ENCODE data around the gene MLANA.

Gene MLANA

DNA sequence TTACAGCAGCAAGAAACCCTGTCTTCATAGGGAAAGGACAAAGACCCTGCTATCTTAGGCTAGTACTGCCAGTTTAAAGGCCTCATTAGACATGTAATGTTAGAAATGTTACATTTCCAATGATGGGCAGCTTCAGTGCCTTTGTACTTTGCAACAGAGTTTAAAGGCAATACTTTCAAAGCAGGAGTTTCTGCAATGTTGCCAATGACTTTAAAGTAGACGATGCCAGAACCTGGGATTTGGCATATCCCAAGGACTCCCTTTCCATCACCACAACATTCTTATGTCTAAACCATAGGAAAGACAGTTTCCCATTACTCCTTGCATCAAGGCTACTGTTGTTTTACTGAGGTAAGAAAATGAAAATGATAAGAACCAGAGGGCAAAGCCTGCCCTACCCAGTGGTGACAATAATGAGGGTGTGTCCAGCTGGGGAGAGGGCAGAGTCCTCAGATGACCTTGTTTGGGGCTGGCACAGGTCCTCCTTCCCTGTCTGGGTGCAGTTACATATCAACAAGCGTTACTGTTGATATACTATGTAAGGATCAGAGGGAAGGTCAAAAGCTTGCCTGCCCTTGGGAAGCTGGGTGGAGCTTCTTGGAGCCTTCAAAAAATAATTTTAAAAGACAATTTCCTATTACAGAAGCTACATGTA, 27.5 kb upstream of the MLANA start:
- Mint-ChIP-seq H3K9me3 (no peaks in the 10 kb centered on the region), H3K36me3 (peaks cover 14% of the 10 kb centered on the region), H3K4me1 (no peaks in the 10 kb centered on the region), H3K27me3 (no peaks in the 10 kb centered on the region), H3K27ac (no peak overlapping the region), H3K4me3 (no peak overlapping the region)
- ATAC-seq, result no peak

DNA sequence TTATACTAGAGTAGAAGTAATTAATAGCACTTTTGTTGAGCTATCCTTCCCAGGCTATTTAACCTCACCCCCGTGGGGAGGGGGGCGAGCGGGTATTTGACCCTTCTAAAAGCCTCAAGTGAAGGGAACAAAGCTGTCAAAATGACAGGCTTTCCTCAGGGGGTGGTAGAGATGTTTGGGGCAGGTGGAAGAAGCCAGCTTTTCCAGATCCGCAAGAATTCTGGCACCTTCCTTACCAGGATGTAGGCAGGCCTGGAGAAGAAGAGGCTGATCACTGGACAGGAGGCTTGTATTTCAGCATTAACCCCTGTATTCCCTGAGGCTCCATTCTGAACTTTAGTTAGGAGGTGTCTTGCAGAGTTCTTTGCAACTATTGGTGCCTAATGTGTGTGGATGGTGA, 26.2 kb upstream of the MLANA start:
- no peaks in the 10 kb centered on the region for H3K9me3 Mint-ChIP-seq
- peaks cover 14% of the 10 kb centered on the region for H3K36me3 Mint-ChIP-seq
- H3K27me3 Mint-ChIP-seq, result no peaks in the 10 kb centered on the region
- H3K4me1 Mint-ChIP-seq, result no peaks in the 10 kb centered on the region
- no peak overlapping the region for H3K27ac Mint-ChIP-seq
- no peak for ATAC-seq
- no peak overlapping the region for H3K4me3 Mint-ChIP-seq

DNA sequence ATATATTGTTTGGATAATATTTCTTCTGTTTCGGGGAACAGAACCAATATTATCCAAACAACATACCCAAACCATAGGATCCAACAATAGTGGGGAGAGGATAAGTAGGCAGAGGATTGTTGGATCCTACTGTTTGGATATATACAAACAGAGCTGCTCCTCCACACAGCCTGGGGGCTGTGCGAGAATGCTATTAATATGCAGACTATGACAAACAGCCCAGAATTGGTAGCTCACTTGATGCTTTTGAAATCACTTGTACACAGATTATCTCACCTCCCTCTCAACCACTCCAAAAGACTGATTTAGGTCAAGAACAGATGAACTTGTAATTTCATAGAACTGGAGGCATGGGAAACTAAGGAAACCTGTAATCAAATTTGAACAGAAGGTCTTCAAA, 24.4 kb upstream of the MLANA start:
- Mint-ChIP-seq H3K4me1 (no peaks in the 10 kb centered on the region), H3K27me3 (no peaks in the 10 kb centered on the region), H3K9me3 (no peaks in the 10 kb centered on the region), H3K27ac (no peak overlapping the region), H3K4me3 (no peak overlapping the region), H3K36me3 (peaks cover 14% of the 10 kb centered on the region)
- ATAC-seq, result no peak

DNA sequence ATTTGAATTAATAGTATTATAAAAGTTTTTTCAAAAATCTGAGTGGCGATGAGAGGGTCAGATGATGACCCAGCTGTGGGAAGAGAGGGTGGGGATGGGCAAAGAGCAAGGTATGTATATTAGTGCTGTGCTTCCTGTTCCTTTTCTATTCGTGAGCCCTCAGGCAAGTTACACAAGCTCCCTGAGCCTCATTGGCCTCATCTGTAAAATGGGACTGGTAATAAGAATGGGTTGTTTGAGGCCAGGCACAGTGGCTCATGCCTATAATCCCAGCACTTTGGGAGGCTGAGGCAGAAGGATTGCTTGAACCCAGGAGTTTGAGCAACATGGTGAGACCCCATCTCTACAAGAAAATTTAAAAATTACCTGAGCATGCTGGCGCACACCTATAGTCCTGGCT, 24.0 kb upstream of the MLANA start:
- H3K27me3 Mint-ChIP-seq, result no peaks in the 10 kb centered on the region
- no peak for ATAC-seq
- H3K9me3 Mint-ChIP-seq, result no peaks in the 10 kb centered on the region
- H3K4me3 Mint-ChIP-seq, result no peak overlapping the region
- no peak overlapping the region for H3K27ac Mint-ChIP-seq
- H3K4me1 Mint-ChIP-seq, result no peaks in the 10 kb centered on the region
- H3K36me3 Mint-ChIP-seq, result peaks cover 14% of the 10 kb centered on the region

DNA sequence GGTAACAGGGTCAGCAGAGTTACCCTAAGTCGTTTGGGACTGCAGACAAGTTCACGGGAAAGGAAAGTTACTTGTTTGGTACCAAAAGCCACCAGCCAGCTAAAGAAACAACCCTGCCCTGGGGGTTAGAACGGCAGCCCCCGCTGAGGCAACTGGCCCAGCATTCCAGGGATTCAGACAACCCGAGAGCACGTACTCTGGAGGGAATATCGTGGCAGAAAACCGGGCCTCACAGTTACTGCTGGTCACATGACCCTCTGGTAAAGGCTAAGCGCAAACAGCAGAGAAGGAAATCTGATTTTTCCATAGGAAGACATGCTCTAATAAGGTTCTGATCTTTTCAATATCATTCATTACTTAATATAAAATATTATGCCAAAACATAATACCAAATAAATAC, 22.5 kb upstream of the MLANA start:
- no peaks in the 10 kb centered on the region for H3K4me1 Mint-ChIP-seq
- H3K27me3 Mint-ChIP-seq, result no peaks in the 10 kb centered on the region
- H3K27ac Mint-ChIP-seq, result no peak overlapping the region
- no peak overlapping the region for H3K4me3 Mint-ChIP-seq
- ATAC-seq, result no peak
- no peaks in the 10 kb centered on the region for H3K9me3 Mint-ChIP-seq
- peaks cover 24% of the 10 kb centered on the region for H3K36me3 Mint-ChIP-seq

DNA sequence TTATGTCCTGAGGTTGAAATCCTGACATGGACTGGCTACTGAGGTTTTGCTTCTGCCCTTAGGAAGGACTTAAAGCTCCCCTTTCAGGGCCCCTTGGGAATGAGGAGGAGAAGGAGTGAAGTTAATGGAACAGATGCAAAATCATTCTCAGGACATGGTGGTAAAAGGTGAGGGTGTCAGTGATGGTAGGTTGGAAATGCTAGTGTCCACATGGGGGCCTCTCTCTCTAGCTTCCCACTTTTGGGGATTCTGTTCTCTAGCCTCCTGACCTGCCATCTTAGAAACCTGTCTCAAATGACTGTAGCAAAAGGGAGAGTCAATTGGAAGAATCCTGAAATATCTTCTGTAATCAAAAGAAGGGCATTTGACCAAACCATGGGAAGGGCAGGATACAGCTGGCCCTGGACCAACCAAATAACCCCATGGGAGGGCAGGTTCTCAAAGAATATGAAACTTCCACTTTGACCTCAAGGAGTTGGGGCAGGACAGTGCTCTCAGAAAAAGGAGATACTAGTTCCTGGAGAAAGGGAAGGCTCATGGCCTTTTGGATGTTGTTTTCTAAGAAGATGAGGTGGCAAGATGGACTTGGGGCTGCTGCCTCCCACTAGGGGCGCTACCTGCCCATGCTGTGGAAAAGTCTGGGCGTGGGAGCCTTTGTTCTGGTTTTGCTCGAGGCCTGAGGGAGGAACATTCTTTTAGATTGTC, 21.2 kb upstream of the MLANA start:
- Mint-ChIP-seq H3K4me3 (no peak overlapping the region), H3K4me1 (no peaks in the 10 kb centered on the region), H3K27me3 (no peaks in the 10 kb centered on the region), H3K27ac (no peak overlapping the region), H3K9me3 (no peaks in the 10 kb centered on the region), H3K36me3 (peaks cover 32% of the 10 kb centered on the region)
- no peak for ATAC-seq

DNA sequence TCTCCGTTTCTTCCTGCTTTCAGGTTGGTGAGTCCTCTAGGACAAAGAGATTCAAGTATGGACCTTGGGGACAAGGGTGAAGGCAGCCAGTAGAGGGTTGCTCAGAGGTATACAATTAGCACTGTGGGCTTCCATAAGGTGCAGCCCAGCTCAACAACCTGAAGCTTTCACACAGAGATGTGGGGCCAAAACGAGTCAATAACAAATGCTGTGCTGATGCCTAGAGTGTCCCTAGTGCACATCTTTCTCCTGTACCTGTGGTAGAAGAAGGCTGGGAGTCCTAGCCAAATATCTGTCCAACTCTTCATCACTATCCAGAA, 20.7 kb upstream of the MLANA start:
- no peak for ATAC-seq
- no peak overlapping the region for H3K27ac Mint-ChIP-seq
- peaks cover 3% of the 10 kb centered on the region for H3K4me1 Mint-ChIP-seq
- H3K36me3 Mint-ChIP-seq, result peaks cover 32% of the 10 kb centered on the region
- no peaks in the 10 kb centered on the region for H3K27me3 Mint-ChIP-seq
- H3K4me3 Mint-ChIP-seq, result no peak overlapping the region
- no peaks in the 10 kb centered on the region for H3K9me3 Mint-ChIP-seq

DNA sequence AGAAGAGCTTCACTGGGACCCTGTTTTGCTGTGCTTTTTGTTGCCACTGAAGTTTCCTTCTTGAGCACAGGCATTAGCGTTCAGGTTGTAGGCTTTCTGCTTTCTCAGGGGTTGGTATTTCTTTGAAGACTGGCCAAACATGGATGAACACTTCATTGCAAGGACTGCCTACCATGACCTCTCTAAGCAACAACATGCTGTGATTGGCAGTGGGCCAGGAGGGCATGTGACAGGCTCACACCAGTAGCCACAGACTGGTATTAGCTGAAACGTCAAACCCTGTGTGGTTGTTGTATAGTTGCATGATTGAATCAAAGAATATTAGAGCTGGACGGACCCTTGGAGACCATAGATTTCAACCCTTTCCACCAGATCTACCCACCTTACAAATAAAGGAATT, 20.0 kb upstream of the MLANA start:
- Mint-ChIP-seq H3K36me3 (peaks cover 32% of the 10 kb centered on the region), H3K4me3 (no peak overlapping the region), H3K27me3 (no peaks in the 10 kb centered on the region), H3K27ac (no peak overlapping the region), H3K9me3 (no peaks in the 10 kb centered on the region), H3K4me1 (peaks cover 10% of the 10 kb centered on the region)
- no peak for ATAC-seq

DNA sequence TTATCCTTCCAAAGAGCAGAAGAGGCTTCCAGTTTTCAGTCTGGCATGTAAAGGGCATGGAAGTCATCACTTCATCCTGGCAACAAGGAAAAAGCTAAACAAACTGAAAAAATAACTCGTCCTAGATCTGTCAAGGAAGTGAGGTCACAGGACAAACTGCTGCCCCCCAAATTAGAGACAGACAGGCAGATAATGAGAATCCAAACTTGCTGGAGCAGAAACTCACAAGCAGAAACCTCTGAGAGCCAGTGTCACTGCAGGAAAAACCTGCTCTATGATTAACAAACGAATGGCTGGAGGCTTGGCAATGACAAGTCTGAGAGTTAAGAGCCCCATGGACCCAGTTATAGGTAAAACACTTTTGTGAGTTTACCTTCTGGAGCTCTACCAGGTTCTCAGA, 18.9 kb upstream of the MLANA start:
- H3K27me3 Mint-ChIP-seq, result no peaks in the 10 kb centered on the region
- H3K9me3 Mint-ChIP-seq, result peaks cover 3% of the 10 kb centered on the region
- H3K36me3 Mint-ChIP-seq, result peaks cover 36% of the 10 kb centered on the region
- no peak overlapping the region for H3K27ac Mint-ChIP-seq
- H3K4me1 Mint-ChIP-seq, result peaks cover 16% of the 10 kb centered on the region
- ATAC-seq, result no peak
- H3K4me3 Mint-ChIP-seq, result no peak overlapping the region

DNA sequence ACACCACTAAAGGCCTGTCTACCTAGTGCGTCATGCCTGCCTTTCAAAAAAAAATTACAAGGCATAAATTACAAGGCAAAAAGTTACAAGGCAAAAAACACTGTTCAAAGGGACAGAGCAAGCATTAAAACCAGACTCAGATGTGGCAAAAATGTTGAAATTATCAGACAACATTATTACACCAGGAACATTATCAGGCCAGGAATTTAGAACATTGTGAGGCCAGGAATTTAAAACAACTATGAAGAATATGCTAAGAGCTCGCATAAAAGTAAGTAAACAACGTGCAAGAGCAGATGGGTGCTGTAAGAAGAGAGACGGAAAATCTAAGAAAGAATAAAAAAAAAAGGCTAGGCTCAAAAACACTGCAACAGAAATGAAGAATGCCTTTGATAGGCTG, 18.2 kb upstream of the MLANA start:
- H3K27ac Mint-ChIP-seq, result no peak overlapping the region
- ATAC-seq, result no peak
- H3K27me3 Mint-ChIP-seq, result no peaks in the 10 kb centered on the region

DNA sequence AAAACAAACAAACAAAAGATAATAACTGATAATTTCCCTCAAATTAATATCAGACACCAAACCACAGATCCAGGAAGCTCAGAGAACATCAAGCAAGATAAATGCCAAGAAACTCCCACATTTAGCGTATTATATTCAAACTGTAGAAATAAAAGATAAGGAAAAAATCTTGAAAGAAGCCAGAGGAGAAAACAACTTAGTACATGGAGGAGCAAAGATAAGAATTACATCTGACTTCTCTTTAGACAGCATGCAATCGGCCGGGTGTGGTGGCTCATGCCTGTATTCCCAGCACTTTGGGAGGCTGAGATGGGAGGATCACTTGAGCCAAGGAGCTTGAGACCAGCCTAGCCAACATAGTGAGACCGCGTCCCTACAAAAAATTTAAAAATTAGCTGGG, 17.2 kb upstream of the MLANA start:
- peaks cover 16% of the 10 kb centered on the region for H3K4me1 Mint-ChIP-seq
- H3K4me3 Mint-ChIP-seq, result no peak overlapping the region
- peaks cover 25% of the 10 kb centered on the region for H3K36me3 Mint-ChIP-seq
- ATAC-seq, result no peak
- H3K9me3 Mint-ChIP-seq, result peaks cover 3% of the 10 kb centered on the region
- no peak overlapping the region for H3K27ac Mint-ChIP-seq
- H3K27me3 Mint-ChIP-seq, result no peaks in the 10 kb centered on the region

More for the DNA sequence above, 18.2 kb upstream of the MLANA start:
- peaks cover 31% of the 10 kb centered on the region for H3K36me3 Mint-ChIP-seq
- no peak overlapping the region for H3K4me3 Mint-ChIP-seq
- H3K9me3 Mint-ChIP-seq, result peaks cover 3% of the 10 kb centered on the region
- peaks cover 16% of the 10 kb centered on the region for H3K4me1 Mint-ChIP-seq

DNA sequence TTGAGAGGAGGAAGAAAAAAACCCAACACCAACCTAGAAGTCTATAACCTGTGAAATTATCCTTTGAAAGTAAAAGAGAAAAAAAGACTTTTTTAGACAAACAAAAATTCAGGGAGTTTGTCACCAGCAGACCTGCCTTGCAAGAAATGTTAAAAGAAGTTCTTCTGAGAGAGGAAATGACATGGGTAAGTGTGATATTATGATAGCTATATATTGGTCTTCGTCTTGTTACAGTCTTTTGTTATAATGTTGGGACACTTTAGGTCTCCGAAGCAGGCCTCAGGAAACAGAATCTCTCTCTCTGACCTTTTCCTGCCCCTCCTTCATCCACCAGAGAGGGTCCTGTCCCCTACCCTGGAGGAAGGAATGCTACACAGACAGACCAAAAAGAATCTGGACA, 16.6 kb upstream of the MLANA start:
- Mint-ChIP-seq H3K36me3 (peaks cover 25% of the 10 kb centered on the region), H3K9me3 (peaks cover 3% of the 10 kb centered on the region), H3K27me3 (no peaks in the 10 kb centered on the region), H3K4me3 (no peak overlapping the region), H3K4me1 (peaks cover 16% of the 10 kb centered on the region), H3K27ac (no peak overlapping the region)
- no peak for ATAC-seq

DNA sequence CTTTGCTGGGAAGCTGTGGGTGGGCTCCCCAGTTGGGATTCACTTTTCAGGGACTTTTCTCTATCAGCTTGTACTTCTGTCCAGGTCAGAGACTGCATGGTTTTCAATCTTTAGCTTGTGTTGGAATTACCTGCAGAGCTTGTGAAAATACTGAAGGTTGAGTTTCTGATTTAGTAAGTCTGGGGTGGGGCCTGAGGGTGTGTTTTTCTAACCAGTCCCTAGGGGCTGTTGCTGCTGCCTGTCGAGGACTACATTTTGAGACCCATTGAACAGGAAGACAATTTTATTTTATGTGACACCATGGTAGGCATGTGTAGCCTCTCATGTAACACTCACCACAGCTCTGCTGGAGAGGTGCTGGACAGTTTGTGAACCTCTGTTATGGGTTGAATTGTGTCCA, 14.7 kb upstream of the MLANA start:
- ATAC-seq, result peak; percentile 43
- no peak overlapping the region for H3K27ac Mint-ChIP-seq

DNA sequence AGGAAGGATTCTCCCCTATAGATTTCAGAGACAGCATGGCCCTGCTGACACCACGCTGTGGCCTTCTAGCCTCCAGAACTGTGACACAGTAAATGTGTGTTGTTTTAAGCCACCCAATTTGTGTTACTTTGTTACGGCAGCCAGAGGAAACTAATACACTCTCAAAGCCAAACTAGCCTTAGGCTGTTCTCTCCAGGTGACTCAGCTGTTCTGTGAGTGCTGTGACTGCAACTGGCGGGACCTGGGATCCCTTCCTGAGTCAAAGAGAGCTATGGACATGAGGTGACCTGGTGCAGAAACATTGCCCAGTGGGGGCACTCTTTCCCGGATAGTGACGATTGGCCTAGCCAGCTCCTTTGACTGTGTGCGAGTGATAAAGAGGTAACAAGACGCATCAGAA, 14.0 kb upstream of the MLANA start:
- H3K4me1 Mint-ChIP-seq, result peaks cover 16% of the 10 kb centered on the region

More for the DNA sequence above, 14.7 kb upstream of the MLANA start:
- no peaks in the 10 kb centered on the region for H3K27me3 Mint-ChIP-seq
- H3K4me3 Mint-ChIP-seq, result no peak overlapping the region
- H3K4me1 Mint-ChIP-seq, result peaks cover 16% of the 10 kb centered on the region
- H3K36me3 Mint-ChIP-seq, result peaks cover 25% of the 10 kb centered on the region
- H3K9me3 Mint-ChIP-seq, result peaks cover 3% of the 10 kb centered on the region

DNA sequence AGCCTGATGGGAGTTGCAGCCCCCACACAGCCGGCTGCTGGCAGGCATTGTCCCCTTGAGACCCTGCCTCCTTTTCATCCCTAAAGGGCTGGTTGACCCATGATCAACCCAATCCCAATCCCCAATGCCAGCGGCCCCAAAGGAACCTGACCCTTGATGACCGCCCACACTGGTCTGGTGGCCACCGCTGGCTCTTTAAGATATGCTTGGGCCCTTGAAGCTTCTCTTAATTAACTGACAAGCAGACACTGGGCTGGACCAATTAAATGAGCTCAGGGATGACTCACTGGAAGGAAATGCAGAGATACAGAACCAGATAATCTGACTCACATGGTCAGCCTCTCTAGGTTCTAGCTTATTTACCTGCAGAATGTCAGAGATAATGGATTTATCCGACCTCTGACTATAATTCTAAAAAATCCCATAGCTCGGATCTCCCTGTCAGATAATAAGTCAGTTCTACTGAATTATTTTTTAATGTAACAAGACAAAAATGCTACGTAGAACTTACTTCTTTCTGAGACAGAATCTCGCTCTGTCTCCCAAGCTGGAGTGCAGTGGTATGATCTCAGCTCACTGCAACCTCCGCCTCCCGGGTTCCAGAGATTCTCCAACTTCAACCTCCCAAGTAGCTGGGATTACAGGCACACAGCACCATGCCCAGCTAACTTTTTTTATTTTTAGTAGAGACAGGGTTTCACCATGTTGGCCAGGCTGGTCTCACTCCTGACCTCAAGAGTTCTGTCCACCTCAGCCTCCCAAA, 11.1 kb upstream of the MLANA start:
- Mint-ChIP-seq H3K4me3 (no peak overlapping the region), H3K4me1 (peaks cover 16% of the 10 kb centered on the region), H3K27me3 (no peaks in the 10 kb centered on the region), H3K9me3 (peaks cover 3% of the 10 kb centered on the region), H3K27ac (no peak overlapping the region), H3K36me3 (peaks cover 13% of the 10 kb centered on the region)
- ATAC-seq, result no peak

More for the DNA sequence above, 14.0 kb upstream of the MLANA start:
- no peak overlapping the region for H3K27ac Mint-ChIP-seq
- peaks cover 31% of the 10 kb centered on the region for H3K36me3 Mint-ChIP-seq
- no peak for ATAC-seq
- peaks cover 3% of the 10 kb centered on the region for H3K9me3 Mint-ChIP-seq
- no peak overlapping the region for H3K4me3 Mint-ChIP-seq
- no peaks in the 10 kb centered on the region for H3K27me3 Mint-ChIP-seq
